Stomach (tissue), 4 donors: Measurements from ENCODE around the gene RNF224.

Experiments used
- CTCF ChIP-seq, 7 experiments: fragments of 450-650 bp in 4 of 7; fragments of 200-600 bp in 3 of 7; sonication (generic) in 3 of 7; IDR thresholded peaks; one replicate each; pipeline ENCODE4 v1.5.1; 2016 to 2019; ENCODE audit warnings: antibody characterized with exemption in 7 of 7, control low read depth in 2 of 7, mild to moderate bottlenecking in 1 of 7
- EP300 ChIP-seq: sonication (generic); formaldehyde crosslinking; IDR thresholded peaks from one replicate; pipeline ENCODE4 v1.6.1; 2017; ENCODE audit warnings: antibody characterized with exemption
- POLR2A ChIP-seq, 4 donors: fragments of 450-650 bp; IDR thresholded peaks; one replicate each; pipeline ENCODE4 v1.6.1; 2016; ENCODE audit warnings: antibody characterized with exemption in 4 of 4, control low read depth in 2 of 4, mild to moderate bottlenecking in 1 of 4, moderate library complexity in 1 of 4
- POLR2AphosphoS5 ChIP-seq, 3 donors: sonication (generic); formaldehyde crosslinking; IDR thresholded peaks; one replicate each; pipeline ENCODE4 v1.6.1; 2016; ENCODE audit warnings: antibody characterized with exemption in 3 of 3

GRCh38 chr9:137180491-137180890 is 46.8 kb upstream of the RNF224 start:
- TF ChIP-seq CTCF (IDR thresholded peaks at IDR 0.05), result no peak
- TF ChIP-seq POLR2AphosphoS5 (IDR thresholded peaks at IDR 0.05), result no peak
- TF ChIP-seq EP300, result no peak
- TF ChIP-seq POLR2A (IDR thresholded peaks at IDR 0.05), result no peak
